Activated CD8-positive, alpha-beta memory T cell treated with anti-CD3 and anti-CD28 coated beads for 48 hours (primary cell): ENCODE results near the gene TIGD7.

Experiments used
- DNase-seq, 3 experiments: peaks; one replicate each; pipeline ENCODE4 v3.0.0-alpha.2; 2020; ENCODE audit warnings: low read depth in 2 of 3, low spot score in 2 of 3

Gene TIGD7, protein sequence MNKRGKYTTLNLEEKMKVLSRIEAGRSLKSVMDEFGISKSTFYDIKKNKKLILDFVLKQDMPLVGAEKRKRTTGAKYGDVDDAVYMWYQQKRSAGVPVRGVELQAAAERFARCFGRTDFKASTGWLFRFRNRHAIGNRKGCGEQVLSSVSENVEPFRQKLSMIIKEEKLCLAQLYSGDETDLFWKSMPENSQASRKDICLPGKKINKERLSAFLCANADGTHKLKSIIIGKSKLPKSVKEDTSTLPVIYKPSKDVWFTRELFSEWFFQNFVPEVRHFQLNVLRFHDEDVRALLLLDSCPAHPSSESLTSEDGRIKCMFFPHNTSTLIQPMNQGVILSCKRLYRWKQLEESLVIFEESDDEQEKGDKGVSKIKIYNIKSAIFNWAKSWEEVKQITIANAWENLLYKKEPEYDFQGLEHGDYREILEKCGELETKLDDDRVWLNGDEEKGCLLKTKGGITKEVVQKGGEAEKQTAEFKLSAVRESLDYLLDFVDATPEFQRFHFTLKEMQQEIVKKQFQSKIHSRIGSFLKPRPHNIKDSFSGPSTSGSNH

DNA sequence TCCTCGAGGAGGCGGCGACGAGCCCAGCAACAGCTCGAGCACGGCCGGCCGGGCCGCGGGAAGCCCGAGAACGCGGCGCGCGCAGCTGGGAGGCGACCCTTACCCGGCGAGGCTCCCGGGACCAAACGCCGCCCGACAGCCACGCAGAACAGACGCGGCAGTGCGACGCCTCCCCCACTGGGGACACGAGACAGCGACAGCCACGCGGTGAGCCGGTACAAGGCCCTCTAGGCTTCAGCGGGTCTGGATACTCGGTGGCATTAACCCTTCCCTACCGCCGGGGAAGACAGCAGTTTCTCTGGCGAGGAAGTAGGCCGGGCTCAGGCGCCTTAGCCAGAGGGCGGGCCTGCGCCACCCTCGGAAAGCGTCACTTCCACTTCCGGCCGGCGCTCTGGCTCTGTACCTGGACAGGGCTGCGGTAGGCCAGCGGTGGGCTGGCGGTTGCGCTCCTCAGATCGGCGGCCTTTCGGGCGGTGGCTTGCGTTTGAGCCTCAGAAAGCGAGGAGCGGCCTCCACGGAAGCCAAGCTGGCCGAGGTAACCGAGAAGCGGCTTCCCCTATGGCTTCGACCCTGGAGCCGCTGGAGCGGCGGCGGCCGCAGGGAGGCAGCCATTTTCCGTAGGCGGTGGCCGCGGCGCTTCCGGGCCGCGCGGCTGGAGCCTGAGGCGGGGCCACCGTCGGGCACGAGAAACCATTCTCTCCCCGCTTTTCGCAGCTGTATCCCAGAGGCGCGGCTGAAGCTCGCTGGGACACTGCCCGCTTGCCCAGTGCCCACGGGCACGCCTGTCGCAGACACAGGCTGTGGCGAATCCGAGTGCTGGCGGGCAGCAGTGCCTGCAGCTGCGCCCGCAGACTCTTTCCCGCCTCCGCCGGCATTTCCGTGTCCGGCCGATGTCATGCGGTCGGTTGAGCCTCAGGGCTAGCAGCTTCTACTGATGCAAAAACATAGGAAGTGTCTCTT, at the start of gene TIGD7, which contains the start of gene ZNF75A:
TIGD7 (minus strand) TSS at position 322 of the 960 bp plus-strand sequence. CDS start 4,816 bp downstream, outside the sequence.
ZNF75A (plus strand) TSS at position 389 of the 960 bp plus-strand sequence. CDS start 2,932 bp downstream, outside the sequence.
- peak; percentile 56 to 67 (median 65) for DNase-seq

DNA sequence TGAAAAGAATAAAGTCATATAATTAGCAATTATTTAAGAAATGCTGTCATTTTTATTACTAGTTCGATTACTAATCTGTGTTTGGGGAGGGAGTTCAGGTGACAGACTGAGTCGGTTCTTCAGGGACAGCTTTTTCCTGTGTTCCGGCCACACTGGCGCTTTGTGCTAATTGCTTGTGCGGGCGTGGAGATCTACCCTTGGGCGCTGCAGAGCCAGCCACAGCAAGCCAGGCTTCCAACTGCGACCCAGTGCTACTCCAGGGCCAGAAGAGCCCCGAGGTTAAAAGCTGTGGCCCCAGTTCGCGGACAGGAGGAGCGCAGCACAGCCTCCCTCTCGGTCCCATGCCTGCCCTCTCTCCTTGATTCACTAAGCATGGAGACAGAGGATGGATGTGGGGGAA, 43.9 kb upstream of the TIGD7 start:
- no peak for DNase-seq

DNA sequence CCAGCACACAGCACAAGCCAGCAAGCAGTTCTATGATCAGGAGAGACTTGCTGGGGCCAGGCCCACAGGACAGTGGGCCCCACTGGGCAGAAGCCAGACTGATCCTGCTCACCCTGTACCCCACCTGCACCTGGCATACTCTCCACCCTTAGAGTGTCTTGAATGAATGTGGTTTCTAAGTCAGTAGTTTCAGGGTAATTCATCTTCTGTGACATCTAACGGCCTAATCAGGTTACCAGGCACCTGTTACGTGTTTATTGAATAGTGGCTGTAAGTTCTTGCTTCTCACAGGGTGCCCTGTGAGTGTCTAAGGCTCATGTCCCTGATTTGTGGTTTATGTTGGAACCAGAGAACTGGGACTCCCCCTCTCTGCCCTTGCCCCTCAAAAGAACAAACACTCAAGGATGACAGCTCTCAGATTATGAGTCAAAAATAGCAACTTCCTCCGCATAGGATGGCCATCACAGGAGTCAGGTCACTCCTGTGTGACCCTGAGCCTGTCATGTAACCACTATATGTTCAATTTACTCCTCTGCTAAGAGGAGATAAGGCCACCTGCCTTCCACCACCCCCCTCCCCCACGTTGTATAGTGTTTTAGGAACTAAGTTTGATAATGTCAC, 43.4 kb upstream of the TIGD7 start:
- DNase-seq: no peak

DNA sequence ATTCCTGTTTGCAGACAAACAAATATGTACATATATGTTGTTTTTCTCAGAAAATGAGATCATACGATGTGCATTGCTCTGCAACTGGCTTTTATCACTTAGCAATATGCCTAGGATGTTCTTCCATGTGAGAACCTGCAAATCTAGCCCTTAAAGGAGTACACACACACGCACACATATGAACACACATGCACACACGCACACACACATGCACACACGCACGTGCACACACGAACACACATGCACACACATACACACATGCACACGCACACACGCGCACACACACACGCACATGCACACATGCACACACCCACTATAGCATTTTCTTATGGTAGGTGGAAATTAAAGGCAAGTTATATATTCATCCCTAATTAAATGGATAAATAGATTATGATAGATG, 42.4 kb upstream of the TIGD7 start:
- no peak for DNase-seq

DNA sequence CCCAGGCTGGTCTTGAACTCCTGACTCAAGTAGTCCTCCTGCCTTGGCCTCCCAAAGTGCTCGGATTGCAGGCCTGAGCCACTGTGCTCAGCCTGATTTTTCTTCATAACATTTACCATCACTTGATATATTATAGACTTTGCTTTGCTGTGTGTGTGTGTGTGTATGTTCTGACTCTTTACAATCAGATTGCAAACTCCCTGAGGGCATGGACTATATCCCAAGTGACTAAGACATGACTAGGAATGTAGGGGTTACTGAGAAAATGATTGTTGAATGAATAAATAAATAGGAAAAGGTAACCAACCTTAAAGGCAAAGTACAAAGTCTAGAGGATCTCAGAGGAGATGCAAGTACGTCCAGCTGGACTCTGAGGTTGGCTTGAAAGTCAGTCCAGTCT, 40.8 kb upstream of the TIGD7 start:
- DNase-seq: no peak

DNA sequence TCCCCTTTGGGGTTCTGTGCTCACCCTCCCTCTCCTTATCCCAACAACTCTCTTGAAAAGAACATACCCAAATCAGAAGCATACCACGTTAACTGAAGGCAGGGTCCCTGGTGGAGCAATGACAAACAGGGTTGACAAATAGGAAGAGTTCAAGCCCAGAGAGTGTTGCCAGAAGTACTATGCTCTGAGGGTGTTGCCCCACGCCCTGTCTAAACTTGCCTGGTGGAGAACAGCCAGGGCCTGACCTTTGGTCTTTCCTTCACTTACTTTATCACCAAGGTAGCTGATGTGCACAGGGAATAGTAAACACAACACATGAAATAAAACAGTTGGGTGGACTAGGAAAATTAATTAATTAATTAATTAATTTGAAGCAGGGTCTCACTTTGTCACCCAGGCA, 23.4 kb upstream of the TIGD7 start:
- DNase-seq: no peak

DNA sequence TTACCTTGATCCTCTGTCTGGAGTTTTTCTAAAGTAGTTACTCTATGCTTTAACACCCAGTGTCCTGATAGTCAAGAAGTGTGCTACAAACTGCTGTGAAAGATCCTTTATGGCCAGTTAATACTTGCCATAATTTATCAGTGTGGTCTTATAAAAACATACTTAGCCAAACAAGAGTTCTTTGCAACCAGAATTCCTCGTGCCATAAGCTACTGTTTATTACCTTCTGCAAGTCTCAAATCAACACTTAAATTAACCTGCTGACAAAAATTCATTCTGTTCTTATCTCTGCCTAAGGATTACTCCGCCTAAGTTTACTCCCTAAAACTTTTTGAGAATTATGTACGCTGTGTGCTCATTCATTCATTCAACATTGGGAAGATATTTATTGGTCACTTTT, 22.9 kb upstream of the TIGD7 start:
- DNase-seq: no peak

DNA sequence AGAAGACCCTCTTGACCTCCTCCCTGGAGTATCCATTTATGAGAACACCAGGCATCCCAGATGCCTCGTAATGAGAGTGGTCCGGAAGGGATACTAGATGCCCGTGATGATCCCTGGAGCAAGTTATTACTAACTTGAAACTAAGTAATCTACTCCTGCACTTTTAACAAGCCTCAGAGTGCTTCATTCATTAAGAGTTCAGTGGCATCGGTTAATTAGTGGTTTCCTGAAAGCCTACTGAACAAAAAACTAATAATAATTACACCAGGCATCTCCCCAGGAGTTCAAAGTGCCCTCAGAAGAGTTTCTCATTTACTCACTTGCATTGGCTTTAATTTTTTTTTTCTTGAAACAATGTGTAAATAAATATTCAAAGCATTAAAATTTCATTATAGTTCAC, 22.3 kb upstream of the TIGD7 start:
- DNase-seq: no peak

DNA sequence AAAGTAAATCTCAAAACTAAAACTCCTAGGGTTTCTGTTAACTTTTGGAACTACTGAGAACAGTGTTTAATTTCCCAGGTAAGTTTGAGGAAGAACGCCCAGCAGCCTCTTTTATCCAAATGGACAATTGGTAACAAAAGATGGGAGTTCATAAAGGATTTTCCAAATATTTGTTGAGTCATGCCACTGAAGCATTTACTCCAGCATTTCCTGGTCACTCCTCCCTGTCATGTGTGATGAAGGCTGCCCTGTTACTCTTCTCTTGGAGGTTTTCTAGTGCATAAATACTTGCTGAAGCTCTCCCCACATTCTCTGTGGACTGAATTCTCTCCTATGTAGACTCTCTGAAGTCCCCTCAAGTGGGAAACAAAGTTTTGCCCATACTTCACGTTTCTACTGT, 16.6 kb upstream of the TIGD7 start:
- no peak for DNase-seq

DNA sequence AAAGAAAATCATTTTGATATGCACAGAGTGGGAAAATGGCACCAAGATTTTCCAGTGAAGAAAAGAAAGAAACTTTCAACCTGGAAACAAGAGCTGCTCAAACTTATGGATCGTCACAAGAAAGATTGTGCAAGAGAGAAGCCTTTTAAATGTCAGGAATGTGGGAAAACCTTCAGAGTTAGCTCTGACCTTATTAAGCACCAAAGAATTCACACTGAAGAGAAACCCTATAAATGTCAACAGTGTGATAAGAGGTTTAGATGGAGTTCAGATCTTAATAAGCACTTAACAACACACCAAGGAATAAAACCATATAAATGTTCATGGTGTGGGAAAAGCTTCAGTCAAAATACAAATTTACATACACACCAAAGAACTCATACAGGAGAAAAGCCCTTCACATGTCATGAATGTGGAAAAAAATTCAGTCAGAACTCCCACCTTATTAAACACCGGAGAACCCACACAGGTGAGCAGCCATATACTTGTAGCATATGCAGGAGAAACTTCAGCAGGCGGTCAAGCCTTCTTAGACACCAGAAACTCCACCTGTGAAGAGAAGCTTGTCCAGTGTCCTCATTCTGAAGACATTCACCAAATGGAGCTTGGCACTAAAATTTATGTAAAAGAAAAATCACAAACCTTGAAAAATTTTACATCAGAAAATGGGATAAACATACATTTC, 12.2 kb upstream of the TIGD7 start:
- DNase-seq: no peak

DNA sequence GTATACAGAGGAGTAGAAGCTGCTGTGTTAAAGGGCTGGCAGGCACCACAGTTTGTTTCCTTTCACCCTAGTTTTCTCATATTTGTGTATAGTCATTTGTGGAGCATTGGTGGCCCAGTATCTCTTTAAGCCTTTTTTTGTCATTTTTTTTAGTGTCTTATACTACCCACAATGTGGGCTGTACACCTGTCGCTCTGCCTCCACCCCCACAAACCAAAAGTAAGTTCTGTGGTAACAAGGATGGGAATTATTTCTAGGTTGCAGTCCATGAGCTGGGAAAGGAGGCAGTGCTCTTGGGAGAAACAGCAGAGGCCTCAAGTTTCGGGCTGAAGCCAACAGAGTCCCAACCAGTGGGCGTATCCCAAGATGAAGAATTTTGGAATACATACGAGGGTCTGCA, 6.3 kb upstream of the TIGD7 start:
- DNase-seq: no peak

DNA sequence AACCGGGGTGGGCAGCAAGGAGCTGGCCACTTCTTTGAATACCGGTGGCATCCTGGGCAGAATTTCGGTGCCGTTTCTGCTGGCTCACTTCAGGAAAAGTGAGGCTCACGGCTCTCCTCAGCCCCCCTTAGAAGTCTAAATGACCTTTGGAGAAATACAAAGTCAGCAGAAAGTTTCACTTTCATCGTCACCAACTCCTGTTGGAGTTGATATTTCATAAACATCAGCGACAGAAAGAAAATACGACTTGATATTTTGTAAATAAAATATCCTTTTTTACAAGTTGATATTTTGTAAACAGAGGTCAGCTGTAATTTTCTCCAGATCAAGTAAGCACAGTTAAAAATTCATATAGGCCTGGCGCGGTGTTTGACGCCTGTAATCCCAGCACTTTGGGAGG, 848 bp upstream of the TIGD7 start:
- no peak for DNase-seq

DNA sequence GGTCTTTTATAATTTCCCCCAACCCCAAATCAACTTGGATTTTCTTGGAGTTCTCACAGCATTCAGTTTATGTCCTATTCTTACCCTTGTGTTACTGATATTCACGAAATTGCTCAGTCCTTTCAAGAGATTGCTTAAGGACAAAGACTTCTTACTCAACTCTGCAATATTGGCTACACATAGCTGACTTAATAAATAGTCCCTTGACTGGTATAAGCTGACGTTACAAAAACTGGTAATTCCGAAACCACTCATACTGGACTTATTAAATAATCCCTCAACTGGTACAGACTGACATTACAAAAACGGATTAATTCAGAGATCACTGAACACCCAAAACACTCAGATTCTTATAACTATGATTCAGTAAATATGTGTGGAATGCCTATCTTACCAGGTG, 860 bp downstream of the TIGD7 start:
- DNase-seq: no peak

DNA sequence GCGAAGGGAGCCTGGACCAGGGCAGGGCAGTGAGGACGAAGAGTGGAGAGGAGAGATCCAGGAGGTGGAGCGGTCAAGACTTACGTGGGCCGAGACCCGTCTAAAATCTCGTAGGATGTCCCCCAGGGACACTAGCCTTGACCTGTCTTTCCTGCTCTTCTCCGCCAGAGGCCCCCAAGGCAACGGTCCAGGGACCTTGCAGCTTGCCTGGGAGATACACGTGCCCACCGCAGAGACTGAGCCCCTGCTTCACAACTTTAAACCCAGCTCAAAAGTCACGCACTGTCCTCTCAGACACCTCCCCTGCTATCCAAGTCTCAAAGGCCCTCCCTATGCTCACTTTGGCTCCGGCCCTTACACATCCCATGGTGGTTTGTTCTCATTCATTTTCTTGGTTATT, 9.4 kb downstream of the TIGD7 start:
- DNase-seq: no peak

DNA sequence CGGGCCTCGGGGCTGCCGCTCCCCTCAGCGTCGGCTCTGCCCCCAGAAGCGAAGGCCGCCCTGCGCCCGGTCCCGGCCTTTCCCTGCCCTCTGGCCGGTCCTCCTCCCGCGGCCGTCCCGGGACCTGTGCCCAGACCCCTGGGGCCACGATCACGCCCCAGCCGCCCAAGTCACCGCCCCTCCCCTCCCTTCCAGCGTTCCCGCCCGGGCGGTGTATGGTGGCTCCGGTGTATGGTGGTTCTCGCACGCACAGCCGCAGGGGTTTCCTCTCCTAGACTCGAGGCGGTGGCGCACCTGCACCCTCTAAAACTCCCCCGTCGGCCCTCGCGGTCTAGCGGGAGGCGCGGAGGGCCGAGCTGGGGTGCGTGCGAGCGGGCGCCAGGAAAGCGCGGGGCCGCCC, 10.0 kb downstream of the TIGD7 start:
- DNase-seq: no peak

DNA sequence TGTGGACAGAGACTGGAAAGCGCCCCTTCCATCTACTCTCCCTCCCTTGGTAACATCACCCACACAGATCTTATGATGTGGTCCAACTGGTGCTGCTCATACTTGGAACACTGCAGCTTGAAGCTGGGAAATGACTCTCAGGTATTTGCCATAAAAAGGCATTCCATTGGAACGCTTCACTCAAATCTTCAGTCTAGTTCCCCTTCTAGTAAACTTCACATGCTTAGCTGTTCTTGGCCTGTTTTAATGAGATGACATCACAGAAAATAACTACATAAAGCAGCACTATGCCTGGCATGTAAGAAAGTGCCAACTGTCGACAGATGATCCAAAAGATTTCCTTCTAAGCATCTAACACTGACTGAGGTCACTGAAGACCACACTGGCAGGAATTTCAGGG, 12.6 kb downstream of the TIGD7 start:
- DNase-seq: no peak

DNA sequence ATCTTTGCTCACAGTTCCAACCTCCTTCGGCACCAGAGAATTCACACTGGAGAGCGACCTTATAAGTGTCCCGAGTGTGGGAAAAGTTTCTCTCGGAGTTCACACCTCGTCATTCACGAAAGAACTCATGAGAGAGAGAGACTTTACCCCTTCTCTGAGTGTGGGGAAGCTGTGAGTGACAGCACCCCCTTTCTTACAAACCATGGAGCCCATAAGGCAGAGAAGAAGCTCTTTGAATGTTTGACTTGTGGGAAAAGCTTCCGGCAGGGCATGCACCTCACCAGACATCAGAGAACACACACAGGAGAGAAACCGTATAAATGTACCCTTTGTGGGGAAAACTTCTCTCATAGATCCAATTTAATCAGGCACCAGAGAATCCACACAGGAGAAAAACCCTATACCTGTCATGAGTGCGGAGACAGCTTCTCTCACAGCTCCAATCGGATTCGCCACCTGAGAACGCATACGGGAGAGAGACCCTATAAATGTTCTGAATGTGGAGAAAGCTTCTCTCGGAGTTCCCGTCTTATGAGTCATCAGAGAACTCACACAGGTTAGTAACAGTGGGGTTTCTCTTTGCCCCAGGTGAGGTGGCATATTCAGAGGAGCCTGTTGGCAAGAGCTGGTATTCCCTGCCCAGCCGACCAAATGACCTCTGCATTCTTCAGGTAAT, 15.1 kb downstream of the TIGD7 start:
- DNase-seq: no peak

DNA sequence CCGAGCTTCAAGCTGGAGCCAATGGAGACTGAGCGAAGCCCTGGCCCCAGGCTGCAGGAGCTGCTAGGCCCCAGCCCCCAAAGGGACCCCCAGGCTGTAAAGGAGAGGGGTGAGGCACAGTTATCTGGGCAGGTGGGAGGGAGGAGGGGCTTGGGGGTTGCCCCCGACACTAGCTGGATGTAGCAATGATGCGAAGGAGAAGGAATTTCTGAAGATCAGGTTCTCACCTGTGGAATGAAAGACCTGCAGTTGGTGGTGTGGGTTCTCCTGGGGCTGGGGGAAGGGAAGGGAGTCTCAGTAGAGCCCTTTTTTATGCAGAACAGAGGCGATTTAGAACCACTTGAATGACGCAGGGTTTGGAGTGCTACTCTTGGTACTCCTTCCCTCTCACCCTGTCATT, 20.1 kb downstream of the TIGD7 start:
- DNase-seq: no peak

DNA sequence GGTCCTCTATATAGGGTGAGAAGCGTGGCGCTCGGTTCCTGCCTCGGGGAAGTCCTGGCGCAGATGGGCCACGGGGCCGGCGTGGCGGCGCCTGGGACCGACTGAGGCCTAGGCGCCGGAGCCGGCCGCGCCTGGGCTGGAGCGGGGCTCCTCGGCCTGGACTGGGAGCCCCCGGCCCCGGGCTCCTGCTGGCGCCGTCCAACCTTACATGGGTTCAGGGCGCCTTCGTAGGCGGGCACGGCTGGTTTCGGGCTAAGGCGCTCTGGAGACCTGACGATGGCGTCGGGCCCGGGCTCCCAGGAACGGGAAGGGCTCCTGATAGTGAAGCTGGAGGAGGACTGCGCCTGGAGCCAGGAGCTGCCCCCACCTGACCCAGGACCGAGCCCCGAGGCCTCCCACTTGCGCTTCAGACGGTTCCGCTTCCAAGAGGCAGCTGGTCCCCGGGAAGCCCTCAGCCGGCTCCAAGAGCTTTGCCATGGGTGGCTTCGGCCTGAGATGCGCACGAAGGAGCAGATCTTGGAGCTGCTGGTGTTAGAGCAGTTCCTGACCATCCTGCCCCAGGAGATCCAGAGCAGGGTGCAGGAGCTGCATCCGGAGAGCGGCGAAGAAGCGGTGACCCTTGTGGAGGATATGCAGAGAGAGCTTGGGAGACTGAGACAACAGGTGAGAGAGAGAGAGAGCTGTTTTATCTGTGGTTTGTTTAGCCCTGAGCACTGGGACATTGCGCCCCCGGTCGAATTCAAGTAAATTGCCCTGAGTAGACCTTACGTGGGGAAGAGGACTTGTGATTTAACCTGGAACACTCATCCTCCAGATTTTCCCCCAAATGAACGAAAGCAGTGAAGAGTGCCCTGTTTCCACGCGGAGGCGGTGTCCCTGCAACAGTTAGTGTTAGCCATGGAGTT, 21.4 kb downstream of the TIGD7 start:
- no peak for DNase-seq
